Measurements from ENCODE around the gene MPPED2.

DNA sequence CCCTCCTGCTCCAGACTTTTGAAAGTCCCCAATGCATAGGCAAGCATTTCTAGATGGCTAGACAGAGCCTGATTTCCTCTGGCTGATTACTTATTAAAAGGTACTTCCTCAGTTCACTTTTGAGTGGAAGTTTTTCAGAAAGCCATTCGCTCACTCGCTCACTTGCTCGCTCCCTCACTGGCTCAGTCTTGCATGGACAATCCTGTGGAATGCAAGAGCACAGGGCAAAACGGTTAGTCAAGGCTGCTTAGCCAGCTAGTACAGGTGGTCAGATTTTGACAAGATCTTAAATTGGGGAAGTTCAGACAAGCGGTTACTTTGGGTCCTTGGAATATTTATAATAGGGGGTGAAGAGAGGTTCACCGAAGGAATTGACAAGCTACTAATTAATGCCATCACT is 162.3 kb downstream of the MPPED2 start:
- TF ChIP-seq, protein P1, sequence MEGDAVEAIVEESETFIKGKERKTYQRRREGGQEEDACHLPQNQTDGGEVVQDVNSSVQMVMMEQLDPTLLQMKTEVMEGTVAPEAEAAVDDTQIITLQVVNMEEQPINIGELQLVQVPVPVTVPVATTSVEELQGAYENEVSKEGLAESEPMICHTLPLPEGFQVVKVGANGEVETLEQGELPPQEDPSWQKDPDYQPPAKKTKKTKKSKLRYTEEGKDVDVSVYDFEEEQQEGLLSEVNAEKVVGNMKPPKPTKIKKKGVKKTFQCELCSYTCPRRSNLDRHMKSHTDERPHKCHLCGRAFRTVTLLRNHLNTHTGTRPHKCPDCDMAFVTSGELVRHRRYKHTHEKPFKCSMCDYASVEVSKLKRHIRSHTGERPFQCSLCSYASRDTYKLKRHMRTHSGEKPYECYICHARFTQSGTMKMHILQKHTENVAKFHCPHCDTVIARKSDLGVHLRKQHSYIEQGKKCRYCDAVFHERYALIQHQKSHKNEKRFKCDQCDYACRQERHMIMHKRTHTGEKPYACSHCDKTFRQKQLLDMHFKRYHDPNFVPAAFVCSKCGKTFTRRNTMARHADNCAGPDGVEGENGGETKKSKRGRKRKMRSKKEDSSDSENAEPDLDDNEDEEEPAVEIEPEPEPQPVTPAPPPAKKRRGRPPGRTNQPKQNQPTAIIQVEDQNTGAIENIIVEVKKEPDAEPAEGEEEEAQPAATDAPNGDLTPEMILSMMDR (IDR thresholded peaks at IDR 0.05): no peak
- TF ChIP-seq POLR2A (IDR thresholded peaks at IDR 0.05): no peak
